Smooth muscle cell (in vitro differentiated cells): ENCODE measurements around the gene SMC1B. TPM values are rescaled to one million over a fixed set of nuclear protein-coding genes. Genes with fewer than 3 reads are reported as not detected.

Experiments used
- DNase-seq: peaks from one replicate; lab custom pipeline; 2025; ENCODE audit not compliant: unreplicated experiment; lab: John Stamatoyannopoulos, UW
- H2AFZ ChIP-seq: fragments of 200-600 bp; sonication (generic); 2 replicates; pipeline ENCODE4 v1.6.0; 2016; ENCODE audit warnings: antibody characterized with exemption, low read depth, mild to moderate bottlenecking
- H3F3A ChIP-seq: fragments of 200-600 bp; sonication (generic); 2 replicates; pipeline ENCODE4 v1.6.0; 2017; ENCODE audit warnings: antibody characterized with exemption, low read depth
- H3K27ac ChIP-seq: fragments of 200-600 bp; sonication (generic); 2 replicates; pipeline ENCODE4 v1.5.1; 2016; ENCODE audit warnings: low read depth, mild to moderate bottlenecking
- H3K27me3 ChIP-seq: fragments of 200-600 bp; sonication (generic); 2 replicates; pipeline ENCODE4 v1.6.1; 2016; ENCODE audit warnings: low read depth, mild to moderate bottlenecking
- H3K36me3 ChIP-seq: fragments of 200-600 bp; sonication (generic); 2 replicates; pipeline ENCODE4 v1.5.1; 2016; ENCODE audit warnings: low read depth
- H3K4me1 ChIP-seq: fragments of 200-600 bp; sonication (generic); 2 replicates; pipeline ENCODE4 v1.5.1; 2016; ENCODE audit warnings: low read depth
- H3K4me2 ChIP-seq: fragments of 200-600 bp; sonication (generic); 2 replicates; pipeline ENCODE4 v1.6.0; 2016; ENCODE audit warnings: mild to moderate bottlenecking
- H3K4me3 ChIP-seq: fragments of 200-600 bp; sonication (generic); 2 replicates; pipeline ENCODE4 v1.5.1; 2016; ENCODE audit warnings: mild to moderate bottlenecking
- H3K79me2 ChIP-seq: fragments of 200-600 bp; sonication (generic); 2 replicates; pipeline ENCODE4 v1.6.0; 2016; ENCODE audit warnings: low read depth, mild to moderate bottlenecking
- H3K9ac ChIP-seq: fragments of 200-600 bp; sonication (generic); 2 replicates; pipeline ENCODE4 v1.6.0; 2016; ENCODE audit warnings: low read depth
- H3K9me3 ChIP-seq: fragments of 200-600 bp; sonication (generic); replicated peaks from 2 replicates; pipeline ENCODE4 v1.5.1; 2016; ENCODE audit warnings: low read depth
- H4K20me1 ChIP-seq: fragments of 200-600 bp; sonication (generic); 2 replicates; pipeline ENCODE4 v1.6.0; 2016; ENCODE audit warnings: low read depth
- WGBS: methylation state at CpG from one replicate; pipeline ENCODE4 v1.1.7; 2016; ENCODE audit warnings: low lambda C conversion rate; 5-methylcytosine and 5-hydroxymethylcytosine counted together
- polyA plus RNA-seq: library from polyadenylated mRNA; unstranded; fragments of >200 nt; fragmentation: Nextera tagmentation; extraction: Ambion mirVana; gene quantifications from 2 replicates; pipeline ENCODE4 v1.2.1, GENCODE V29; 2016
- total RNA-seq: library from RNA; depleted of rRNA; stranded (reverse); fragments of >200 nt; gene quantifications from 2 replicates; pipeline ENCODE4 v1.2.3, GENCODE V29; 2014
- TF ChIP-seq, protein P1 (sequence below): fragments of 200-600 bp; sonication (generic); IDR thresholded peaks from 2 replicates; pipeline ENCODE4 v1.5.1; 2017; ENCODE audit warnings: borderline replicate concordance, mild to moderate bottlenecking, antibody characterized with exemption; ENCODE audit not compliant: insufficient read depth, poor library complexity, severe bottlenecking

The SMC1B gene
- total and polyA plus RNA-seq, 2 experiments from 2014 or later = 0.06 TPM; not detected in 1

- Histone ChIP-seq H2AFZ (peak overlapping the region; percentile 78), H3K9me3 (no peaks in the 10 kb centered on the region), H3K79me2 (no peaks in the 10 kb centered on the region), H3K27ac (no peak overlapping the region), H3K27me3 (no peaks in the 10 kb centered on the region), H3K4me1 (peaks cover 4% of the 10 kb centered on the region), H4K20me1 (no peaks in the 10 kb centered on the region), H3K4me3 (no peak overlapping the region), H3K9ac (no peak overlapping the region), H3K36me3 (no peaks in the 10 kb centered on the region), H3F3A (no peaks in the 10 kb centered on the region), H3K4me2 (peak overlapping the region; percentile 67)
- 15% methylated on average over 20 of the region's 20 CpGs for WGBS
- TF ChIP-seq, protein P1, sequence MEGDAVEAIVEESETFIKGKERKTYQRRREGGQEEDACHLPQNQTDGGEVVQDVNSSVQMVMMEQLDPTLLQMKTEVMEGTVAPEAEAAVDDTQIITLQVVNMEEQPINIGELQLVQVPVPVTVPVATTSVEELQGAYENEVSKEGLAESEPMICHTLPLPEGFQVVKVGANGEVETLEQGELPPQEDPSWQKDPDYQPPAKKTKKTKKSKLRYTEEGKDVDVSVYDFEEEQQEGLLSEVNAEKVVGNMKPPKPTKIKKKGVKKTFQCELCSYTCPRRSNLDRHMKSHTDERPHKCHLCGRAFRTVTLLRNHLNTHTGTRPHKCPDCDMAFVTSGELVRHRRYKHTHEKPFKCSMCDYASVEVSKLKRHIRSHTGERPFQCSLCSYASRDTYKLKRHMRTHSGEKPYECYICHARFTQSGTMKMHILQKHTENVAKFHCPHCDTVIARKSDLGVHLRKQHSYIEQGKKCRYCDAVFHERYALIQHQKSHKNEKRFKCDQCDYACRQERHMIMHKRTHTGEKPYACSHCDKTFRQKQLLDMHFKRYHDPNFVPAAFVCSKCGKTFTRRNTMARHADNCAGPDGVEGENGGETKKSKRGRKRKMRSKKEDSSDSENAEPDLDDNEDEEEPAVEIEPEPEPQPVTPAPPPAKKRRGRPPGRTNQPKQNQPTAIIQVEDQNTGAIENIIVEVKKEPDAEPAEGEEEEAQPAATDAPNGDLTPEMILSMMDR = peak; percentile 94
- DNase-seq = peak; percentile 62
Observed at GRCh38 chr22:45435544-45436139, 22.2 kb upstream of the SMC1B start.

- peak overlapping the region; percentile 78 for H2AFZ ChIP-seq
- no peaks in the 10 kb centered on the region for H3K9me3 ChIP-seq
- H3K36me3 ChIP-seq = no peaks in the 10 kb centered on the region
- H3K27ac ChIP-seq = no peak overlapping the region
- no peak overlapping the region for H3K4me3 ChIP-seq
- H3K79me2 ChIP-seq = no peaks in the 10 kb centered on the region
- H3K4me2 ChIP-seq = no peak overlapping the region
- H4K20me1 ChIP-seq = no peaks in the 10 kb centered on the region
- no peak overlapping the region for H3K9ac ChIP-seq
- no peaks in the 10 kb centered on the region for H3K27me3 ChIP-seq
- TF ChIP-seq, protein P1 = no peak
- peaks cover 4% of the 10 kb centered on the region for H3K4me1 ChIP-seq
- H3F3A ChIP-seq = no peaks in the 10 kb centered on the region
- no peak for DNase-seq
- WGBS = 97% methylated on average over 6 of the region's 6 CpGs
Observed at GRCh38 chr22:45434981-45435380, 21.6 kb upstream of the SMC1B start.

DNA sequence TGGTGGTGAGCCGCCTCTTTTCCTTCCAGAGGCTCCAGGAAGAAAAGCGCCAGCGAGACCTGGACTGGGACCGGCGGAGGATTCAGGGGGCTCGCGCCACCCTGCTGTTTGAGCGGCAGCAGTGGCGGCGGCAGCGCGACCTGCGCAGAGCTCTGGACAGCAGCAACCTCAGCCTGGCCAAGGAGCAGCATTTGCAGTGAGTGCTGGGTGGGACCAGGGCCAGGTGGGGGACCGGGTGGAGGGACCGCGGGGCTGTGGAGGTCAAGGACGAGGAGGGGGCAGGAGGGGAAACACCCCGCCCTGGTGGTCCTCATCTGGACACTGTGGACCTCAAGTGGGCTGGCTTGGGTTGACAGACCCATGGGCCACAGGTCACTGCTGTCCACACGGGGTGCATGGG is 17.5 kb upstream of the SMC1B start:
- Histone ChIP-seq H3K4me2 (no peak overlapping the region), H3K27ac (no peak overlapping the region), H3K4me1 (peaks cover 4% of the 10 kb centered on the region), H4K20me1 (no peaks in the 10 kb centered on the region), H3K4me3 (no peak overlapping the region), H3K9me3 (no peaks in the 10 kb centered on the region), H3K79me2 (no peaks in the 10 kb centered on the region), H3K27me3 (no peaks in the 10 kb centered on the region), H3K36me3 (no peaks in the 10 kb centered on the region), H2AFZ (no peak overlapping the region), H3K9ac (no peak overlapping the region), H3F3A (no peaks in the 10 kb centered on the region)
- 90% methylated on average over 14 of the region's 19 CpGs for WGBS
- TF ChIP-seq, protein P1 = no peak
- DNase-seq = no peak
